ENCODE results near the gene FANCI. TPM values are rescaled to one million over a fixed set of nuclear protein-coding genes. Genes with fewer than 3 reads are reported as not detected.
A peak's percentile ranks its signal among the peaks of the same experiment; 100 is the strongest.

The FANCI gene
- total and polyA plus RNA-seq, 2 of the 13 experiments (the other 11 are each of a cell fraction or from before 2014, with no cell fraction given), result 15.7 to 68.8 TPM

- TF ChIP-seq ZMYM3 (CRISPR knock-in tag; IDR thresholded peaks at IDR 0.05) (peak; percentile 75; the same call in 1 of the 2 replicates), ZNF501 (CRISPR knock-in tag; IDR thresholded peaks at IDR 0.05) (peak; percentile 91), ZNF563 (CRISPR knock-in tag; IDR thresholded peaks at IDR 0.05) (peak; percentile 40), ZMYM2 (CRISPR knock-in tag; IDR thresholded peaks at IDR 0.05) (no peak), RXRB (CRISPR knock-in tag; IDR thresholded peaks at IDR 0.05; ENCODE audit: borderline replicate concordance) (peak; percentile 71), CHD2 (IDR thresholded peaks at IDR 0.05; ENCODE audit: low read depth, low read length) (peak; percentile 10; the same call in 1 of the 2 replicates), FOXK1 (CRISPR knock-in tag; IDR thresholded peaks at IDR 0.05; ENCODE audit: borderline replicate concordance, low read depth) (peak; percentile 80; the same call in 1 of the 2 replicates), ZSCAN29 (CRISPR knock-in tag; conservative IDR thresholded peaks at IDR 0.05) (0 out of 2 replicates have a peak, but pooled peaks have one; percentile 73), PHB2 (IDR thresholded peaks at IDR 0.05; ENCODE audit: partially characterized antibody) (no peak), NFE2 (CRISPR knock-in tag; IDR thresholded peaks at IDR 0.05) (no peak), HMGA1 (CRISPR knock-in tag; conservative IDR thresholded peaks at IDR 0.05) (no peak), NPAS2 (CRISPR knock-in tag; IDR thresholded peaks at IDR 0.05; ENCODE audit: borderline replicate concordance) (no peak), ZNF441 (CRISPR knock-in tag; IDR thresholded peaks at IDR 0.05; ENCODE audit: borderline replicate concordance) (peak; percentile 63)
- TF ChIP-seq, protein P1, sequence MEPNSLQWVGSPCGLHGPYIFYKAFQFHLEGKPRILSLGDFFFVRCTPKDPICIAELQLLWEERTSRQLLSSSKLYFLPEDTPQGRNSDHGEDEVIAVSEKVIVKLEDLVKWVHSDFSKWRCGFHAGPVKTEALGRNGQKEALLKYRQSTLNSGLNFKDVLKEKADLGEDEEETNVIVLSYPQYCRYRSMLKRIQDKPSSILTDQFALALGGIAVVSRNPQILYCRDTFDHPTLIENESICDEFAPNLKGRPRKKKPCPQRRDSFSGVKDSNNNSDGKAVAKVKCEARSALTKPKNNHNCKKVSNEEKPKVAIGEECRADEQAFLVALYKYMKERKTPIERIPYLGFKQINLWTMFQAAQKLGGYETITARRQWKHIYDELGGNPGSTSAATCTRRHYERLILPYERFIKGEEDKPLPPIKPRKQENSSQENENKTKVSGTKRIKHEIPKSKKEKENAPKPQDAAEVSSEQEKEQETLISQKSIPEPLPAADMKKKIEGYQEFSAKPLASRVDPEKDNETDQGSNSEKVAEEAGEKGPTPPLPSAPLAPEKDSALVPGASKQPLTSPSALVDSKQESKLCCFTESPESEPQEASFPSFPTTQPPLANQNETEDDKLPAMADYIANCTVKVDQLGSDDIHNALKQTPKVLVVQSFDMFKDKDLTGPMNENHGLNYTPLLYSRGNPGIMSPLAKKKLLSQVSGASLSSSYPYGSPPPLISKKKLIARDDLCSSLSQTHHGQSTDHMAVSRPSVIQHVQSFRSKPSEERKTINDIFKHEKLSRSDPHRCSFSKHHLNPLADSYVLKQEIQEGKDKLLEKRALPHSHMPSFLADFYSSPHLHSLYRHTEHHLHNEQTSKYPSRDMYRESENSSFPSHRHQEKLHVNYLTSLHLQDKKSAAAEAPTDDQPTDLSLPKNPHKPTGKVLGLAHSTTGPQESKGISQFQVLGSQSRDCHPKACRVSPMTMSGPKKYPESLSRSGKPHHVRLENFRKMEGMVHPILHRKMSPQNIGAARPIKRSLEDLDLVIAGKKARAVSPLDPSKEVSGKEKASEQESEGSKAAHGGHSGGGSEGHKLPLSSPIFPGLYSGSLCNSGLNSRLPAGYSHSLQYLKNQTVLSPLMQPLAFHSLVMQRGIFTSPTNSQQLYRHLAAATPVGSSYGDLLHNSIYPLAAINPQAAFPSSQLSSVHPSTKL (CRISPR knock-in tag; IDR thresholded peaks at IDR 0.05), result peak; percentile 64; the same call in 1 of the 2 replicates
- TF ChIP-seq, protein P2, sequence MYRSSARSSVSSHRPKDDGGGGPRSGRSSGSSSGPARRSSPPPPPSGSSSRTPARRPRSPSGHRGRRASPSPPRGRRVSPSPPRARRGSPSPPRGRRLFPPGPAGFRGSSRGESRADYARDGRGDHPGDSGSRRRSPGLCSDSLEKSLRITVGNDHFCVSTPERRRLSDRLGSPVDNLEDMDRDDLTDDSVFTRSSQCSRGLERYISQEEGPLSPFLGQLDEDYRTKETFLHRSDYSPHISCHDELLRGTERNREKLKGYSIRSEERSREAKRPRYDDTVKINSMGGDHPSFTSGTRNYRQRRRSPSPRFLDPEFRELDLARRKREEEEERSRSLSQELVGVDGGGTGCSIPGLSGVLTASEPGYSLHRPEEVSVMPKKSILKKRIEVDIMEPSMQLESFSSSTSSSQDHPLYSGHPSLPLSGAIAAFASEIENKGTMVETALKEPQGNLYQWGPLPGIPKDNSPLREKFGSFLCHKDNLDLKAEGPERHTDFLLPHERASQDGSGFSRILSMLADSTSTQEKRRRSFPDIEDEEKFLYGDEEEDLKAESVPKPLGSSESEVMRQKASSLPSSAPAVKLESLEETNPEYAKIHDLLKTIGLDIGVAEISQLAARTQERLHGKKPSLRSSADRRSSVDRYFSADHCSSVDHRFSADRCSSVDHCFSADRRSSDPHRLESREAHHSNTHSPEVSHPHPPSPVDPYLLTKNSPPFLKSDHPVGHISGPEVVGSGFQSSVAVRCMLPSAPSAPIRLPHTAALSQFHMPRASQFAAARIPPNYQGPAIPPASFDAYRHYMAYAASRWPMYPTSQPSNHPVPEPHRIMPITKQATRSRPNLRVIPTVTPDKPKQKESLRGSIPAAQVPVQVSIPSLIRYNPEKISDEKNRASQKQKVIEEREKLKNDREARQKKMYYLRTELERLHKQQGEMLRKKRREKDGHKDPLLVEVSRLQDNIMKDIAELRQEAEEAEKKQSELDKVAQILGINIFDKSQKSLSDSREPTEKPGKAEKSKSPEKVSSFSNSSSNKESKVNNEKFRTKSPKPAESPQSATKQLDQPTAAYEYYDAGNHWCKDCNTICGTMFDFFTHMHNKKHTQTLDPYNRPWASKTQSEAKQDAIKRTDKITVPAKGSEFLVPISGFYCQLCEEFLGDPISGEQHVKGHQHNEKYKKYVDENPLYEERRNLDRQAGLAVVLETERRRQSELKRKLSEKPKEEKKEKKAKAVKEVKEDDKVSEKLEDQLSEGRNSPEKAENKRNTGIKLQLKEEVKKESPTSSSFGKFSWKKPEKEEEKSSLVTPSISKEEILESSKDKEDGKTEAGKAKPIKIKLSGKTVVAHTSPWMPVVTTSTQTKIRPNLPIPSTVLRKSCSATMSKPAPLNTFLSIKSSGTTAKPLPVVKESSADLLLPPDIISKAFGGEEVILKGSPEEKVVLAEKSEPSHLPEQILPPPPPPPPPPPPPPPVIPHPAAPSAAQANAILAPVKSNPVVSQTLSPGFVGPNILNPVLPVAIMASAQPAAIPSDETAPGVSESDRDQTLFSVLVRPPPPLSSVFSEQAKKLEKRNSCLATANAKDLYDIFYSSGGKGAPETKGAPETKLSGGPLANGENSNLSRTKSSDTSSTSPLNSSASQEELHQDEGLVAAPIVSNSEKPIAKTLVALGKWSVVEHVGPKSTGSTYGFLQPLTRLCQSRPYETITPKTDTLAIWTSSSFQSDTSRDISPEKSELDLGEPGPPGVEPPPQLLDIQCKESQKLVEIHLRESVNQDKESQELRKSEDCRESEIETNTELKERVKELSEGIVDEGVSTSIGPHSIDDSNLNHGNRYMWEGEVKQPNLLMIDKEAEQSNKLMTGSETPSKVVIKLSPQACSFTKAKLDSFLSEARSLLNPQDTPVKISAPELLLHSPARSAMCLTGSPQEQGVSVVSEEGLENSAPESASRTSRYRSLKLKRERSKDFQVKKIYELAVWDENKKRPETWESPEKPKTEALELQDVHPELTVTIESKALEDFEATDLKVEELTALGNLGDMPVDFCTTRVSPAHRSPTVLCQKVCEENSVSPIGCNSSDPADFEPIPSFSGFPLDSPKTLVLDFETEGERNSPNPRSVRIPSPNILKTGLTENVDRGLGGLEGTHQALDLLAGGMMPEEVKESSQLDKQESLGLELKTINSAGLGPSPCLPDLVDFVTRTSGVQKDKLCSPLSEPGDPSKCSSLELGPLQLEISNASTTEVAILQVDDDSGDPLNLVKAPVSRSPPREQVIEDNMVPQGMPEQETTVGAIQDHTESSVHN (CRISPR knock-in tag; IDR thresholded peaks at IDR 0.05), result no peak
- TF ChIP-seq, protein P3, sequence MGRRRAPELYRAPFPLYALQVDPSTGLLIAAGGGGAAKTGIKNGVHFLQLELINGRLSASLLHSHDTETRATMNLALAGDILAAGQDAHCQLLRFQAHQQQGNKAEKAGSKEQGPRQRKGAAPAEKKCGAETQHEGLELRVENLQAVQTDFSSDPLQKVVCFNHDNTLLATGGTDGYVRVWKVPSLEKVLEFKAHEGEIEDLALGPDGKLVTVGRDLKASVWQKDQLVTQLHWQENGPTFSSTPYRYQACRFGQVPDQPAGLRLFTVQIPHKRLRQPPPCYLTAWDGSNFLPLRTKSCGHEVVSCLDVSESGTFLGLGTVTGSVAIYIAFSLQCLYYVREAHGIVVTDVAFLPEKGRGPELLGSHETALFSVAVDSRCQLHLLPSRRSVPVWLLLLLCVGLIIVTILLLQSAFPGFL (CRISPR knock-in tag; IDR thresholded peaks at IDR 0.05), result no peak
Measured at GRCh38 chr15:89243691-89244573, at the start of gene FANCI (continued).

Data from HepG2 (cell line).